AG04449 (cell line): Measurements from ENCODE around the gene HOXC11.

Experiments used
- CTCF ChIA-PET: fragments of 350-600 bp; formaldehyde crosslinking; extraction: SDS; loops from one replicate; lab custom pipeline; 2021; ENCODE audit warnings: antibody characterized with exemption; lab: Yijun Ruan, JAX
- POLR2A ChIA-PET: fragments of 400-600, 350-600 bp; formaldehyde crosslinking; extraction: SDS; loops from one replicate; lab custom pipeline; 2020; ENCODE audit warnings: antibody characterized with exemption, inconsistent platforms; lab: Yijun Ruan, JAX
- DNase-seq: peaks from one replicate; pipeline ENCODE4 v3.0.0-alpha.2; 2010; ENCODE audit warnings: low read depth, low spot score
- H3K4me3 ChIP-seq: 2 replicates; pipeline ENCODE4 v1.5.1; 2011; ENCODE audit warnings: low read depth, mild to moderate bottlenecking, control low read depth, low read length
- TF ChIP-seq, protein P1 (sequence below): IDR thresholded peaks from one replicate; pipeline ENCODE4 v1.5.1; 2011; ENCODE audit warnings: mild to moderate bottlenecking, moderate library complexity, low read length, control low read depth, inconsistent platforms; ENCODE audit not compliant: insufficient read depth; ENCODE audit errors: missing control alignments

Gene HOXC11

DNA sequence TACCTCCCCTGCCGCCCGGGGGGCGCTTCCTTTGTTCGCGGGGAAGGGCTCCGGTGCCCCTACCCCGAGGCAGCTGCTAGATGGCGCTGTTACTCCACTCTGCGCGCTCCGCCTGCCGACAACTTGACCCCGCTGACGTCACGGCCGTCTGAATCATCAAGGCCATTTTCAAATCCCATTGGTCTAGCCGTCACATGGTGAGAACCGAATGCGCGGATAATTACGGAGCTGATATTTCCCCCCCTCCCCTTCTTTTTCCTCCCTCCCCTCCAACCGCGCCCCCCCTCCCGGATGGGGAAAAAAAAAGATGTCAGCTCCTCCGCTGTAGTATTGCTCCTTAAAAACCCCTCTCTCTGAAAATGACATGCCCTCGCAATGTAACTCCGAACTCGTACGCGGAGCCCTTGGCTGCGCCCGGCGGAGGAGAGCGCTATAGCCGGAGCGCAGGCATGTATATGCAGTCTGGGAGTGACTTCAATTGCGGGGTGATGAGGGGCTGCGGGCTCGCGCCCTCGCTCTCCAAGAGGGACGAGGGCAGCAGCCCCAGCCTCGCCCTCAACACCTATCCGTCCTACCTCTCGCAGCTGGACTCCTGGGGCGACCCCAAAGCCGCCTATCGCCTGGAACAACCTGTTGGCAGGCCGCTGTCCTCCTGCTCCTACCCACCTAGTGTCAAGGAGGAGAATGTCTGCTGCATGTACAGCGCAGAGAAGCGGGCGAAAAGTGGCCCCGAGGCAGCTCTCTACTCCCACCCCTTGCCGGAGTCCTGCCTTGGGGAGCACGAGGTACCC lies 12.2 kb downstream of the HOXC11 start, which contains the start of gene HOXC10:
Gene HOXC10, plus strand, starts transcription at position 246 of the 791 bp plus-strand sequence. Its CDS starts 114 bp downstream, at position 360.
- TF ChIP-seq, protein P1, sequence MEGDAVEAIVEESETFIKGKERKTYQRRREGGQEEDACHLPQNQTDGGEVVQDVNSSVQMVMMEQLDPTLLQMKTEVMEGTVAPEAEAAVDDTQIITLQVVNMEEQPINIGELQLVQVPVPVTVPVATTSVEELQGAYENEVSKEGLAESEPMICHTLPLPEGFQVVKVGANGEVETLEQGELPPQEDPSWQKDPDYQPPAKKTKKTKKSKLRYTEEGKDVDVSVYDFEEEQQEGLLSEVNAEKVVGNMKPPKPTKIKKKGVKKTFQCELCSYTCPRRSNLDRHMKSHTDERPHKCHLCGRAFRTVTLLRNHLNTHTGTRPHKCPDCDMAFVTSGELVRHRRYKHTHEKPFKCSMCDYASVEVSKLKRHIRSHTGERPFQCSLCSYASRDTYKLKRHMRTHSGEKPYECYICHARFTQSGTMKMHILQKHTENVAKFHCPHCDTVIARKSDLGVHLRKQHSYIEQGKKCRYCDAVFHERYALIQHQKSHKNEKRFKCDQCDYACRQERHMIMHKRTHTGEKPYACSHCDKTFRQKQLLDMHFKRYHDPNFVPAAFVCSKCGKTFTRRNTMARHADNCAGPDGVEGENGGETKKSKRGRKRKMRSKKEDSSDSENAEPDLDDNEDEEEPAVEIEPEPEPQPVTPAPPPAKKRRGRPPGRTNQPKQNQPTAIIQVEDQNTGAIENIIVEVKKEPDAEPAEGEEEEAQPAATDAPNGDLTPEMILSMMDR = peak; percentile 92
- ChIA-PET CTCF (interaction anchor here (0.7 to 5.8 kb wide), 40 partner anchors 8 to 398 kb away, joined by 3 to 401 read pairs (median 5); partner anchors contain the start of genes HOXC11, HOXC5, HOXC8 and HOXC9), POLR2A (interaction anchor here (0.6 to 2.9 kb wide), 20 partner anchors 8 to 231 kb away, joined by 3 to 12 read pairs (median 4); partner anchors contain the start of gene HOXC8)
- peak; percentile 89 for DNase-seq
- H3K4me3 ChIP-seq = peak within 1 kb of the TSS; percentile 96

DNA sequence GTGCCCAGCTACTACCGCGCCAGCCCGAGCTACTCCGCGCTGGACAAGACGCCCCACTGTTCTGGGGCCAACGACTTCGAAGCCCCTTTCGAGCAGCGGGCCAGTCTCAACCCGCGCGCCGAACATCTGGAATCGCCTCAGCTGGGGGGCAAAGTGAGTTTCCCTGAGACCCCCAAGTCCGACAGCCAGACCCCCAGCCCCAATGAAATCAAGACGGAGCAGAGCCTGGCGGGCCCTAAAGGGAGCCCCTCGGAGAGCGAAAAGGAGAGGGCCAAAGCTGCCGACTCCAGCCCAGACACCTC lies 12.7 kb downstream of the HOXC11 start:
- ChIA-PET CTCF (interaction anchor here (0.9 to 5.8 kb wide), 31 partner anchors 8 to 397 kb away, joined by 3 to 401 read pairs (median 6); partner anchors contain the start of genes HOXC11, HOXC5, HOXC8 and HOXC9), POLR2A (interaction anchor here (0.6 to 2.9 kb wide), 12 partner anchors 8 to 222 kb away, joined by 3 to 12 read pairs (median 4); no protein-coding TSS in a partner anchor)
- no peak for DNase-seq
- H3K4me3 ChIP-seq = peak overlapping the region; percentile 96
- TF ChIP-seq, protein P1 = no peak

DNA sequence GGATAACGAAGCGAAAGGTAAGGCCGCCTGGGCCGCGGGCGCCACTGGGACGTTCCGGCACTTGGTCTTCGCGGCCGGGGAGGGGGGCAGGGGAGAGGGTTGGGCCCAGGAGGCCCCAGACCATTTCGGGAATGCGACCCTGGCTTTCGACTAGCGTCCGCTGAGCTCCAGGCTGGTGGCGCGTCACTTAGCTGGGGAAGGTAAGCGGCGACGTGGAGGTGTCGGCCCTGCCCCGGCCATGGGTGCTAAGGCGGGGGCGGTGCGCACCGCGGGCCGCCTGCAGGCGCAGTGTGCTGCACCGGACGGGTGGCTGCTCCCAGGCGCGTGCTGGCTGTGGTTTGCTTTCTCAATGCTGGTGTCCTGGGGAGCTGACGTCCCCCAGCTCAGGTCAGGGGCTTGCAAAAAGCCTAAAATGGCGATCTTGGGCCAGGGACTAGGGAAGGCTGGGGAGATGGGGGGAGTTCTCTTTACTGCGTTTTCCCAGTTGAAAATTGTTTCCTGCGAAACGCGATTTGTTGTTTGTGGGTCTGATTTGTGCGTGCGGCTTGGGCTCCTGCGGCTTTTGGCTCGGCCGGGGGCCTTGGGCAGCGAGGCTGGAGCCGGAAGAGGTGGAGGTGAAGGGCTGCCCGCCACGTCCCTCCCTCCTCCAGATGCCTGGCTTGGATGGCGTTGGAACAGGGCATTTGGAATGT lies 13.2 kb downstream of the HOXC11 start:
- peak overlapping the region; percentile 96 for H3K4me3 ChIP-seq
- DNase-seq = no peak
- TF ChIP-seq, protein P1 = no peak
- POLR2A ChIA-PET = interaction anchor here (0.6 to 2.9 kb wide), 9 partner anchors 10 to 387 kb away, joined by 3 to 12 read pairs (median 4); no protein-coding TSS in a partner anchor
- CTCF ChIA-PET = interaction anchor here (0.8 to 5.8 kb wide), 29 partner anchors 7 to 397 kb away, joined by 3 to 401 read pairs (median 6); partner anchors contain the start of genes HOXC11, HOXC5, HOXC8 and HOXC9

DNA sequence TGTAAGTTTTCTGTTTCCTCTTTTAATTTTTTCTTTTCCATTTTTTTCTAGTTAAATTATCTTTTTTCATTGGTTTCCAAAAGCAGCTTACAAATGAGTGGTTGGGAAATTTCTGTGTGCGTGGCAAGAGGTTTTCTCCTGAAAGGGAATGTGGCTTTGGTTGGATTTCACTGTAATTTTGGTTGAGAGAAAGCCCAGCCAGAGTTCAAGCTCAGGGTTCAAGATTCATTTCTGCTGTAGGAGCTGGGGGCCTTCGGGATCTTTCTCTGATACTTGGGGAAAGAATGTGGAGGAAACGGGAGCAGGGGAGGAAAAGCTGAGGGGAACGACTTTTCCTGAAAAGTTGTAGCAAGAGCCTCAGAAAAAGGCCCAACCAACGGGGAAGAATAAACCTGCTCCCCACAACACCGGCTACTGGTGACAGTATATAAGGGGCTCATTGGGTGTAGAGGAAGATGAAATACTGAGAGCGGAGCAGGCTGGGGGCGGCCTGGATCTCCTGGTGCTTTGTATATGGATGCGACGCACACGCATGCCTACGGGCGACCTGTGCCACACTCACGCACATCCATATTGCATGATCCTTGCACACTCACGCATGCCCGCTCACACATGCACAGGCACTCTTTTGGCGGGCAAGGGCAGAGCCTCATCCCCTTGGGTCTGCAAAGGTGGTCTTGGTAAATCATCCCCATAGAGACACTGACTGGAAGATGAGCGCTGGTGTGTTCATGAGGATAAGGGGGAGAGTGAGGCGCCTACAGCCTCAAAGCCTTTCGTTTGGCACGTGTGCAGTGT lies 14.0 kb downstream of the HOXC11 start:
- ChIA-PET CTCF (interaction anchor here (0.8 to 5.8 kb wide), 23 partner anchors 8 to 392 kb away, joined by 3 to 401 read pairs (median 9); partner anchors contain the start of genes HOXC11, HOXC5, HOXC8 and HOXC9), POLR2A (interaction anchor here (0.7 to 2.9 kb wide), 5 partner anchors 9 to 386 kb away, joined by 3 to 12 read pairs (median 7); no protein-coding TSS in a partner anchor)
- peak overlapping the region; percentile 96 for H3K4me3 ChIP-seq
- DNase-seq = no peak
- TF ChIP-seq, protein P1 = no peak

DNA sequence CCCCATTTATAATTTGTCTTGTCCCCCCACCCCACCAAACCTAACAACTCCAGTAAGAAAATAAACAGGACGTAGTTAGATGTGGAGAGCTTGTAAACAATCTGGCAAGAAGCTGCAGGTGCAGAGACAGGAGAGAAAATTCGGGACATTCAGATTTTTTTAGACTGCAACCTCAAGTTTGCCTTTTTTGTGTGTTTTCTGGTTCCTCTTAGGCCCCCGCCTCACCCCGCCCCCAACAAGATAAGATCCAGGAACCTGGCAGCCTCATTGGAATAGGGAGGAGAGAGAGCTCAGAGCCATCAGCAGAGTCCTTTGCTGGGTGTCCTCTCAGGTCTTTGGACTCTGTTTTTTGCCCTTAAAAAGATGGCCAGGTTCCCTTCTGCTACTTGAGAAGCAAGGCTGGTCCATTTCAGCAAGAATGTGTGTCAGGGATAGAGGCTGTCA lies 14.9 kb downstream of the HOXC11 start:
- ChIA-PET POLR2A (interaction anchor here (0.7 to 2.9 kb wide), 7 partner anchors 9 to 424 kb away, joined by 3 to 12 read pairs (median 5); partner anchors contain the start of gene HOXC9), CTCF (interaction anchor here (0.8 to 5.8 kb wide), 22 partner anchors 7 to 400 kb away, joined by 3 to 401 read pairs (median 6); partner anchors contain the start of genes HOXC5, HOXC8, HOXC9 and SMUG1)
- no peak for DNase-seq
- H3K4me3 ChIP-seq = peak overlapping the region; percentile 96
- TF ChIP-seq, protein P1 = no peak
